HG02759 (cell line): ENCODE measurements around the gene MBIP.
"Not testable (repeated sequence)": the region's sequence is repeated elsewhere in the genome, so short reads cannot be mapped to it uniquely, and the experiment has no call there.

Source experiments
- ATAC-seq: cut with Tn5 transposase; IDR thresholded peaks from one replicate; pipeline ENCODE4 v1.9.1; 2021; ENCODE audit warnings: mild to moderate bottlenecking, moderate library complexity; ENCODE audit not compliant: unreplicated experiment

Gene MBIP, protein sequence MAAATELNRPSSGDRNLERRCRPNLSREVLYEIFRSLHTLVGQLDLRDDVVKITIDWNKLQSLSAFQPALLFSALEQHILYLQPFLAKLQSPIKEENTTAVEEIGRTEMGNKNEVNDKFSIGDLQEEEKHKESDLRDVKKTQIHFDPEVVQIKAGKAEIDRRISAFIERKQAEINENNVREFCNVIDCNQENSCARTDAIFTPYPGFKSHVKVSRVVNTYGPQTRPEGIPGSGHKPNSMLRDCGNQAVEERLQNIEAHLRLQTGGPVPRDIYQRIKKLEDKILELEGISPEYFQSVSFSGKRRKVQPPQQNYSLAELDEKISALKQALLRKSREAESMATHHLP

GRCh38 chr14:36320200-36320896 is at the start of gene MBIP:
Gene MBIP, minus strand, starts transcription at chr14:36320637. Its CDS starts 49 bp downstream, at chr14:36320588.
- peak; percentile 98 for ATAC-seq

- no peak for ATAC-seq
These were observed 47.7 kb upstream of the MBIP start for GRCh38 chr14:36367985-36368774.

- no peak for ATAC-seq
These were observed 45.3 kb upstream of the MBIP start for GRCh38 chr14:36365766-36366165.

DNA sequence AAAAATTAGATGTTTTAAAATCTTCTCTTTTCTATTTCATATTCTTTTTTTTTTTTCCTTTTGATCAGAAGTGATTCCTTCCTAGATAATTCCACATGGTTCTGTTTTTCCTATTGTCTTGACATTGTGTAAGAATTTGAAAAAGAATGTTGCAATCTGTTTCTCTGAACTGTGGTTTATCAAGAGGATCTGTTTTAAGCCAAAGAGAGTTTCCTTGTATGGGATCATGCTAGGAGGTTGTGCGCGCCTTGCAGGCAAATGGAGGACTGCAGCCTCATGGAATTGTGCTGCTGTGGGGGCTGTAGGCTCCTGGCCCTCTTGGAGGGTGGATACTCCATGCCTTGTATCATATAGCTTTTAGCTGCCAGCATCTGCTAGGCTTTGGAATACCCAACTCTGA is 43.3 kb upstream of the MBIP start:
- no peak for ATAC-seq

GRCh38 chr14:36362648-36363047 is 42.2 kb upstream of the MBIP start:
- ATAC-seq = no peak

DNA sequence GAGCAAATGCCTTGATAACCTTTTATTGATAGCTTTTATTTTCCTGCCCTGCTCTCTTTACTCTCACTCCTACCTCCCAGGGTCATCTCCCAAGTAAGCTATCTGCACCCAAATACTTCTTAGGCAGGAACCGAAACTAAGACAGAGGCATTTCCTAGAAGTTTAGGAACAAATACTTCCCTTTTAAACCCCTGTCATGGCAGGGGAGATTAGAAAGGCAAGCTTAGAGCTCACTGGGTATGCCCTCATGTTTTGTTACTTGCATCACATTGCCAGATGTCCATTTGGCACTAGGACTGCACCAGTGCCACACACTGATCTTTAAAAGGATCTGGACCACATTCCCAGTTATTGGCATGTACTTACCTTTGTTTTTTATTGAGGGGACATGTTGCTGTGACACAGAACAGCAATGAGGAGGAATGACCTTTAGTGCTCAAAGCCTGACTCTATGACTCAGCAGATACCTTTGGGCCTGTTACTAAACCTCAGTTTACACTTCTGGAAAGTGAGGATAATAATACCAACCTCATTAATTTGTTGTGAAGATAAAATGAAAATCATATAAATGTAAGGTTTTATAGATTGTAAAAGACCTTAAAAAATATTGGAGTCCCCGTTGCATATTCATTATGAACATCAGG is 40.9 kb upstream of the MBIP start:
- no peak for ATAC-seq

DNA sequence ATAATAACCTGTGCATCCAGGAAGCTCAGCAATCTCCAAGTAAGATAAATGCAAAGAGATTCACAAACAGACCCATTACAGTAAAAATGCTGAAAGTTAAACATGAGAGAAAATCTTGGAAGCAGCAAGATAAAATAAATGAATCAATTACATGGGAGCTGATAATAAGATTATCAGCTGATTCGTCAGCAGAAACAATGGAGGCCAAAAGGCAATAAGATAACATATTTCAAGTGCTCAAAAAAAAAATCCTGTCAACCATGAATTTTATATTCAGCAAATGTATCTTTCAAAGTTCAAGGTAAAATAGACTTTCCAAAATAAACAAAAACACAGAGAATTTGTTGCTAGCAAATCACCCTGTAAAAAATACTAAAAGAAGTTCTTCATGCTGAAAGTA is 36.4 kb upstream of the MBIP start:
- no peak for ATAC-seq

DNA sequence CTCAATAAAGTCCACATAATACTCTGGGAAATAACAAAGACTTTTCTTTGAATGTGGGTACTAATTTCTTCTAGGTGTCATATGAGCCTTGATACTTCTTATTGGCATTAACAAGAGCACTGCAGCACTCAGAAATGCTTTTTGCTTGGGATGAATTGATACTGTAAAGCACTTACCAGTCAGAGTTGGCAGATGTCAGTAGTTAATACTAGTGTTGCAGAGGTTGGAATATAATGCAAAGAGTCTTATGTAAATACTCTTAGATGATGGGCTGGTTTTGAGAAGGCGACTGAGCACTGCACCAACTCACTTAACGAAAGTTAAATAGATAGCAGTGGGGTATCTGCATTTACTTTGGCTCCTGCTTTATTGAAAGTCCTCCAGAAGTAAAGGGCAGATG is 25.6 kb upstream of the MBIP start:
- ATAC-seq = no peak

DNA sequence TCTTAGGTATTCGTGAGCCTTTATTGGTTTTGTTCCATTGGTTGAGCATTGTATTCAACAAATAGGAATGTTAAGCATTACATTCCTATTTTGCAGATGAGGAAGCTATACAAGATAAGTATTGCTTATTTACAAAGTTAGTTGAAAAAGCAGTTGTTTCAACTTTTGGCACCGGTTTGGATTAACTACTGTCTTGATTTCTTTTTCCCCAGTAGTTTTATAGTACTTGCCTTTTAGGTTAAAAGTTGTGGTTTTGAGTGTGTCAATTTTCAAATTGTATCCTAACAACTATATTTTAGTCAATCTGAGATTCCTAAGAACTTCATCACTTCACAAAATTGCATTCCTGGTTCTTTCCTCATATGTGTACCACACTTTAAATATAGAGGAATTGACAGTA is 23.8 kb upstream of the MBIP start:
- no peak for ATAC-seq

- not testable (repeated sequence) for ATAC-seq
These were observed 21.4 kb upstream of the MBIP start for GRCh38 chr14:36341811-36342210.

GRCh38 chr14:36340276-36340890 is 19.9 kb upstream of the MBIP start:
- no peak for ATAC-seq

GRCh38 chr14:36339816-36340215 is 19.4 kb upstream of the MBIP start:
- ATAC-seq = no peak

DNA sequence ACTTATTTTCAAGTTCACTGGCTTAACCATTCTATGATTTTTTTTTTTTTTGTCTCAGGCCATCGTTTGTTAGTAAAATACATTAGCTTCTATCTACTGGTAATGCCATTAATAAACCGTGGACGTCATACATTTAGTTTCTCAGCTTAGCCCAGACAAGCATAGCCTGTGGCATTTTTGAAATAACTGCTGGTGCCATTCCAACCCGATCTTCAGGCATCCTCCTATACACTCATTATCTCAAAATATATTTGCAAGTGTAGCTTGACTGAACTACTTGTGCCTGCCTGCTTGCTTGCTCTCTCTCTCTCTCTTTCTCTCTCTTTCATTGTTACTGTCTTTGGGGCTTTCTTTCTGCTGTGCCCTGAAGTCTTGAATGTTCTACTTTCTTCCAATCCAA is 12.7 kb upstream of the MBIP start:
- no peak for ATAC-seq

GRCh38 chr14:36327573-36327972 is 7.1 kb upstream of the MBIP start:
- ATAC-seq = not testable (repeated sequence)

DNA sequence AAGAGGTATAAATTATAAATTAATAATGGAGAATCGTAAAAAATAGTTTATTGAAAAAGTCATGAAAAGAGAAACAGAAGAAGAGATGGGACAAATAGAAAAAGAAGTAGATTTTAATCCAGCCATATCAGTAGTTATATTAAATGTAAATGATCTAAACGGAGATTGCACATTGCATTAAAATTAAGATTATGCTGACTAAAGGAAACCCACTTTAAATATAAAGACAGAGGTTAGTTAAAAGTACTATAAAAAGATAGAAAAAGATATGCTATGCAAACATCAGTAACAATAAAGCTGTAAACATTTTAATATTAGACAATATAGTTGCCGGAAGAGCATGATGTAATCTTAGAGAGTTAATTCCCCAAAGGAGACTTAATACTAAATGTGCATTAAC is 5.4 kb upstream of the MBIP start:
- ATAC-seq = no peak

DNA sequence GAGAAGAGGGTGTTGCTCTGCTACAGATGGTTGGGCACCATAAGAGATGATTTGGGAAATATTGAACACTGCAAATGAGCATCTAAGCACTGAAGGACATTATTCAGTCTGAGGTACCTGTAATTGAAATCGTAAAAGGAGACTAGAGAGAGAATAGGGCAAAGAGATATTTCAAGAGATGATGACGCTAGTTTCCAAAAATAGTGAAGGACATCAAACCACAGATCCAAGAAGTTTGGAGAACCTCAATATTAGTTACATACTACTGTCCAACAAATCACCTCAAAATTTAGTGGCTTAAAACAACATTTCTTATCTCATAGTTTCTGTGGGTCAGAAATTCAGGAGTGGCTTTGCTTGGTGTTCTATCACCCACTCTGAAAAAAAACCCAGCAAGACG is 4.5 kb upstream of the MBIP start:
- ATAC-seq = no peak

GRCh38 chr14:36320897-36321381 is 502 bp upstream of the MBIP start:
- ATAC-seq = peak; percentile 30

- ATAC-seq = no peak
These were observed 588 bp downstream of the MBIP start for GRCh38 chr14:36319899-36320199.

GRCh38 chr14:36317650-36318049 is 2.8 kb downstream of the MBIP start:
- no peak for ATAC-seq

DNA sequence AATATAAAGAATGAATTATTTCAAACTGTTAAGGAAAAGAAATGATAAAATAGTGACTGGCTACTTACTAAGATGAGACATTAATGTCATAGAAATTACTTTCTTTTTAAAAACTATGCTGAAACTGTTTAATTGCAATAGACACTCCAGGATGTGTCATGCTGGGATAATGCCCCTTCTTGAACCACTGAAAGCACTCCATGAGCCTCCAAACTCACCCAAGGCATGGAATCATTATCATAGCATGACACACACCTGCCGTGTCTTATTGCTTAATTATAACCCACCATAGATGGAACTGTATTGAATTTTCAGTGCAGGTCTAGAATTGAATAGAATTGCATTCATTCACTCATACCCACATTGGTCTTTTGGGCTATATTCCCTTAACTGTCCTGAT is 4.3 kb downstream of the MBIP start:
- no peak for ATAC-seq
